ENCODE measurements around the gene DCLK1. TPM values are rescaled to one million over a fixed set of nuclear protein-coding genes. Genes with fewer than 3 reads are reported as not detected.

The DCLK1 gene
- total RNA-seq, 2 donors from 2014 or later, result 25.6 to 27.8 TPM

- DNase-seq (ENCODE audit: low spot score), result no peak
- Histone ChIP-seq H3K27me3 (replicated peaks; ENCODE audit: insufficient read depth) (no peaks in the 10 kb centered on the region), H3K27ac (peak overlapping the region; percentile 74 to 81), H3K4me3 (peak overlapping the region; percentile 33), H3K36me3 (no peaks in the 10 kb centered on the region), H3K4me1 (ENCODE audit: control insufficient read depth in 1 of 2, low read depth in 2 of 2) (peaks cover 3 to 49% of the 10 kb centered on the region in 2 donors), H3K9me3 (no peaks in the 10 kb centered on the region)
- ATAC-seq (ENCODE audit: insufficient number of reproducible peaks, low FRiP score, low read depth), result no peak
- TF ChIP-seq CTCF (IDR thresholded peaks at IDR 0.05), result no peak
Observed at GRCh38 chr13:35993686-35994085, 137.5 kb downstream of the DCLK1 start.

GRCh38 chr13:35992964-35993363 is 138.2 kb downstream of the DCLK1 start:
- ATAC-seq (ENCODE audit: insufficient number of reproducible peaks, low FRiP score, low read depth) (no peak), DNase-seq (ENCODE audit: low spot score) (no peak)
- Histone ChIP-seq H3K27me3 (replicated peaks; ENCODE audit: insufficient read depth) (no peaks in the 10 kb centered on the region), H3K4me3 (no peak overlapping the region), H3K4me1 (ENCODE audit: control insufficient read depth in 1 of 2, low read depth in 2 of 2) (peaks cover 3 to 49% of the 10 kb centered on the region in 2 donors), H3K9me3 (no peaks in the 10 kb centered on the region), H3K36me3 (no peaks in the 10 kb centered on the region), H3K27ac (peak overlapping the region; percentile 74 to 81)
- TF ChIP-seq CTCF (IDR thresholded peaks at IDR 0.05), result no peak

- Histone ChIP-seq H3K36me3 (no peaks in the 10 kb centered on the region), H3K27me3 (replicated peaks; ENCODE audit: insufficient read depth) (no peaks in the 10 kb centered on the region), H3K9me3 (no peaks in the 10 kb centered on the region), H3K4me1 (ENCODE audit: control insufficient read depth in 1 of 2, low read depth in 2 of 2) (peaks cover 3 to 32% of the 10 kb centered on the region in 2 donors), H3K27ac (no peak overlapping the region), H3K4me3 (no peak overlapping the region)
- ATAC-seq (ENCODE audit: insufficient number of reproducible peaks, low FRiP score, low read depth) (no peak), DNase-seq (ENCODE audit: low spot score) (no peak)
- no peak for TF ChIP-seq CTCF (IDR thresholded peaks at IDR 0.05)
Observed at GRCh38 chr13:35990196-35990595, 141.0 kb downstream of the DCLK1 start.

GRCh38 chr13:35988648-35989081 is 142.5 kb downstream of the DCLK1 start:
- ATAC-seq (ENCODE audit: insufficient number of reproducible peaks, low FRiP score, low read depth) (no peak), DNase-seq (ENCODE audit: low spot score) (no peak)
- Histone ChIP-seq H3K9me3 (no peaks in the 10 kb centered on the region), H3K36me3 (no peaks in the 10 kb centered on the region), H3K27me3 (replicated peaks; ENCODE audit: insufficient read depth) (no peaks in the 10 kb centered on the region), H3K4me3 (no peak overlapping the region), H3K27ac (no peak overlapping the region), H3K4me1 (ENCODE audit: control insufficient read depth in 1 of 2, low read depth in 2 of 2) (peaks cover 0 to 19% of the 10 kb centered on the region in 2 donors)
- TF ChIP-seq CTCF (IDR thresholded peaks at IDR 0.05), result no peak

- Histone ChIP-seq H3K27me3 (replicated peaks; ENCODE audit: insufficient read depth) (no peaks in the 10 kb centered on the region), H3K4me1 (ENCODE audit: control insufficient read depth in 1 of 2, low read depth in 2 of 2) (peaks cover 0 to 11% of the 10 kb centered on the region in 2 donors), H3K36me3 (no peaks in the 10 kb centered on the region), H3K9me3 (no peaks in the 10 kb centered on the region), H3K27ac (no peak overlapping the region), H3K4me3 (no peak overlapping the region)
- no peak for ATAC-seq (ENCODE audit: insufficient number of reproducible peaks, low FRiP score, low read depth)
- no peak for TF ChIP-seq CTCF (IDR thresholded peaks at IDR 0.05)
- DNase-seq (ENCODE audit: low spot score), result no peak
Observed at GRCh38 chr13:35987572-35988513, 143.3 kb downstream of the DCLK1 start.
